ENCODE measurements around the gene TEX30. TPM values are rescaled to one million over a fixed set of nuclear protein-coding genes. Genes with fewer than 3 reads are reported as not detected.

The TEX30 gene
- total and polyA plus RNA-seq, 5 donors from 2014 or later = 8.4 to 29.5 (median 24.4) TPM

DNA sequence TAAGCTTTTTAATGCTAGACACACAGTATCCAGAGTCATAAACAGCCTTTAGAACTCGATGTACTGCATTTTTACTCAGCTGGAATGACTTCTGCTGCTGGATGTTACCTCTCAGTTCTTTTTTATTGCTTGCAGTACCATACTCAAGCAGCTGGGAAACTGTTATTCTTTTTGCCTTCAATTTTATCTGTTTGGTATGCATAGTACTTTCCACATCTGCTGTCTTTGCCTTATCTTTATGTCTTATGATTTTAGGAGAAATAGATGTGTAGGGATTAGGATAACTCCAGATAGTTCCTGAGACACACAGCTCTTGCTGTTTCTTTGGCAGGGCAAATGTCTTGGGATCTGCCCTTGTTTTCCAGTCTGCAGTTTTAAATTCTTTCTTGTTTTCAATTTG lies 31.5 kb downstream of the TEX30 start:
- ATAC-seq (ENCODE audit: low read depth in 2 of 2) (no peak), DNase-seq (no peak)
- Mint-ChIP-seq H3K9me3 (peaks cover 0 to 18% (median 9%) of the 10 kb centered on the region in 7 donors), H3K36me3 (no peaks in the 10 kb centered on the region), H3K27ac (no peak overlapping the region), H3K4me3 (no peak overlapping the region), H3K4me1 (peaks cover 0 to 16% (median under 1%) of the 10 kb centered on the region in 4 donors), H3K27me3 (peaks cover 31% of the 10 kb centered on the region)
- H3K27me3 ChIP-seq (ENCODE audit: control insufficient read depth, insufficient read depth, low read length) = peaks cover 27% of the 10 kb centered on the region
- no peaks in the 10 kb centered on the region for H3K4me1 ChIP-seq (ENCODE audit: control insufficient read depth, insufficient read depth, low read length, poor library complexity, severe bottlenecking)
- H3K27ac ChIP-seq (ENCODE audit: insufficient read depth, low read length, poor library complexity, severe bottlenecking) = no peak overlapping the region
- H3K9me3 ChIP-seq (ENCODE audit: control insufficient read depth in 2 of 2, low read length in 2 of 2) = no peaks in the 10 kb centered on the region
- no peak overlapping the region for H3K4me3 ChIP-seq (ENCODE audit: low read depth, low read length)
- no peaks in the 10 kb centered on the region for H3K36me3 ChIP-seq (ENCODE audit: control insufficient read depth, insufficient read depth, low read length)

DNA sequence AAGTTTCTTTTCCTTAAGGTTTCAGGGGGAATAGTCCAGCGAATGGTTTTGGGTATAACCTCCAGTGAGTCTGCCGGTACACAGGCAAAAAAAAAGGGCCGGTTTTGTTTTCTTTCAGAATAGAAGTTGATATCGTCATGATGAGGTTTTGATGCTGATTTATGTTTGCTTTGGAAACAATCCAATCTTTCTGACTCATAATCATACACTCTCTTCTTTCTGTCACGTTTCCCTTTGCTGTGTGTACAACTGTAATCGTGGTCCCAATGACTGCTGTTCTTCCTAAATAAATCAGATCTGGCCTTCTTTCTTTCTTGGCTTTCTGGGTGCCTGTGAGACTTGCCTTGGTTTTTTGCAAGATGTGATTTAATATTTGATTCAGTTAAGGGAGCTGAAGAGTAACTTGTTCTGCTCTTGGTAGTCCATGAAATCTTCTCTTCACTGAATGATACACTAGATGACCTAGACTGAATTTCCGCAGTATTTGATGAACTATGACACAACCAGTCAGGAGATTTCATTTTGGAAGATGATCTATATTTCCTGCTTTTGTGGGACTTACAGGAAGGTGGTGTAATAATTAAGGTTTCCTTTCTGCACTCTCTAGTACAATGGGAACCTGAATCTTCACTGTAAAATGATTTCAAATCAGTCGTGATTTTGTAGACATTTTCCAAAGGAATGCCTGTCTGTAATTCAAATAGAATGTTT lies 43.9 kb downstream of the TEX30 start:
- DNase-seq (no peak), ATAC-seq (ENCODE audit: low read depth in 2 of 2) (no peak)
- Mint-ChIP-seq H3K4me1 (no peaks in the 10 kb centered on the region), H3K27ac (no peak overlapping the region), H3K9me3 (peaks cover 0 to 3% (median 0%) of the 10 kb centered on the region in 7 donors), H3K4me3 (no peak overlapping the region), H3K27me3 (peaks cover 25% of the 10 kb centered on the region), H3K36me3 (no peaks in the 10 kb centered on the region)
- Histone ChIP-seq H3K4me3 (ENCODE audit: low read depth, low read length) (no peak overlapping the region), H3K27me3 (ENCODE audit: control insufficient read depth, insufficient read depth, low read length) (peaks cover 11% of the 10 kb centered on the region), H3K36me3 (ENCODE audit: control insufficient read depth, insufficient read depth, low read length) (no peaks in the 10 kb centered on the region), H3K9me3 (ENCODE audit: control insufficient read depth in 2 of 2, low read length in 2 of 2) (no peaks in the 10 kb centered on the region), H3K27ac (ENCODE audit: insufficient read depth, low read length, poor library complexity, severe bottlenecking) (no peak overlapping the region), H3K4me1 (ENCODE audit: control insufficient read depth, insufficient read depth, low read length, poor library complexity, severe bottlenecking) (no peaks in the 10 kb centered on the region)

DNA sequence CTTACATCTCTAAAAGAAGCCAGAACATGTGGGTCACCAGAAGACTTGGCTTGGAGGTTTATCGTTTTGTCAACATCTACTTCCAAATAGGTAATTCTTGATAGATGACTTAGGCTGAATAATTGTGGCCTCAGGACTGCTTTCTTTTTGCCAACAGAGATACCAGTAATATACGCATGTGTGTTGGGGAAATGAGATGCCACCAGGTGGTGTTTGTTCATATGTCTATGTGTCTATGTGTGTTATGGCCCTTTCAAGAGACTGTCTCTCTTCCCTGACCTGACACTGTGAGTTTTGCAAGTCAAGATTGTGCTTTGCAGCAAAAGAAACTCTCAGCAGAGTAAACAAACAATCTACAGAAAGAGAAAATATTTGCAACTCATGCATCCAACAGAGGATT lies 47.2 kb downstream of the TEX30 start:
- no peak overlapping the region for H3K27ac ChIP-seq (ENCODE audit: insufficient read depth, low read length, poor library complexity, severe bottlenecking)
- H3K27me3 ChIP-seq (ENCODE audit: control insufficient read depth, insufficient read depth, low read length) = peaks cover 4% of the 10 kb centered on the region
- H3K4me3 ChIP-seq (ENCODE audit: low read depth, low read length) = no peak overlapping the region
- no peaks in the 10 kb centered on the region for H3K9me3 ChIP-seq (ENCODE audit: control insufficient read depth in 2 of 2, low read length in 2 of 2)
- H3K36me3 ChIP-seq (ENCODE audit: control insufficient read depth, insufficient read depth, low read length) = no peaks in the 10 kb centered on the region
- H3K4me1 ChIP-seq (ENCODE audit: control insufficient read depth, insufficient read depth, low read length, poor library complexity, severe bottlenecking) = no peaks in the 10 kb centered on the region
- H3K27ac Mint-ChIP-seq = no peak overlapping the region
- H3K4me1 Mint-ChIP-seq = no peaks in the 10 kb centered on the region
- ATAC-seq (ENCODE audit: low read depth in 2 of 2) (no peak), DNase-seq (peak in 1 of 3 donors; percentile 39)
- no peak overlapping the region for H3K4me3 Mint-ChIP-seq
- H3K27me3 Mint-ChIP-seq = peaks cover 19% of the 10 kb centered on the region
- H3K36me3 Mint-ChIP-seq = no peaks in the 10 kb centered on the region
- no peaks in the 10 kb centered on the region for H3K9me3 Mint-ChIP-seq

DNA sequence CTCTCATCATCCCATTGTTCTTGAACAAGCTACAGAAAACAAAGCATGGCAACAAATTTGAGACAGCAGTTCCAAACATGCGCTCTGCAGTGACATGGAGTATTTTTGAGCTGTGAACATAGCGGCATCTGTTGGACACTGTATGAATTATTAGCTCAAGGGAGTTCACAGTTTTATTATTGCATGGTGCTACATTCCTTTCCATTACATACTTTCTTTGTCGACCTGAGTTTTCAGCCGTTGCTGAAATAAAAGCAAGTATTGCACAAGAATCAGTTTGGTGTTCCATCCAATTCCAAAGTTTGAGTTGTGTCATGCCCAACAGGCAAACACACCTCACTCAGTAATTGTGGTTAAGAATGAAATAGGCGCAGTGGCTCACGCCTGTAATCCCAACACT lies 48.7 kb downstream of the TEX30 start:
- H3K27me3 Mint-ChIP-seq = peaks cover 22% of the 10 kb centered on the region

DNA sequence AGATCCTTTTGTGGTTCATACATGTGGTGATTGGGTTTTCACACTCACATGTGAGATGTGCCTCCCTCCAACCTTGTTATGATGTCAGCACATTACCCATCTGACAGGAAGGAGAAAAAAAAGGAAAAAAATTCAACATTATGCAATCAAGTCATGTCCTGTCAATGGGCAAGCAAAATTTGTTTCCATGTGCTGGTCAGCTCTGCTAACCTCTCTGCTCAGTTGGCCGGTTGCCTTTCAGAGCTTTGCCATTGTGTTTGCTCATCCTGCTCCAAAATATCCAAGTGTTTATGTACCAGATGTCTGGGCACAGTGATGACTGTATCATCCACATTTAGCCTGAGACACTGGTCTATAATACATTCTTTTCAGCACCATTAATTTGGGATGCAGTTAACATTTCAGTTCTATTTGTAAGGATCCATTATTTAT lies 51.8 kb downstream of the TEX30 start:
- no peaks in the 10 kb centered on the region for H3K27me3 ChIP-seq (ENCODE audit: control insufficient read depth, insufficient read depth, low read length)
- H3K27ac ChIP-seq (ENCODE audit: insufficient read depth, low read length, poor library complexity, severe bottlenecking) = no peak overlapping the region
- no peaks in the 10 kb centered on the region for H3K4me1 ChIP-seq (ENCODE audit: control insufficient read depth, insufficient read depth, low read length, poor library complexity, severe bottlenecking)
- Mint-ChIP-seq H3K4me3 (no peak overlapping the region), H3K36me3 (no peaks in the 10 kb centered on the region), H3K4me1 (no peaks in the 10 kb centered on the region), H3K9me3 (no peaks in the 10 kb centered on the region), H3K27me3 (peaks cover 19% of the 10 kb centered on the region), H3K27ac (no peak overlapping the region)
- H3K9me3 ChIP-seq (ENCODE audit: control insufficient read depth in 2 of 2, low read length in 2 of 2) = no peaks in the 10 kb centered on the region
- DNase-seq (no peak), ATAC-seq (ENCODE audit: low read depth in 2 of 2) (no peak)
- no peak overlapping the region for H3K4me3 ChIP-seq (ENCODE audit: low read depth, low read length)
- no peaks in the 10 kb centered on the region for H3K36me3 ChIP-seq (ENCODE audit: control insufficient read depth, insufficient read depth, low read length)

More for the DNA sequence above, 48.7 kb downstream of the TEX30 start:
- H3K9me3 Mint-ChIP-seq = no peaks in the 10 kb centered on the region
- no peak overlapping the region for H3K4me3 Mint-ChIP-seq
- H3K4me1 Mint-ChIP-seq = no peaks in the 10 kb centered on the region
- Histone ChIP-seq H3K27ac (ENCODE audit: insufficient read depth, low read length, poor library complexity, severe bottlenecking) (no peak overlapping the region), H3K27me3 (ENCODE audit: control insufficient read depth, insufficient read depth, low read length) (peaks cover 2% of the 10 kb centered on the region), H3K4me3 (ENCODE audit: low read depth, low read length) (no peak overlapping the region), H3K9me3 (ENCODE audit: control insufficient read depth in 2 of 2, low read length in 2 of 2) (no peaks in the 10 kb centered on the region), H3K36me3 (ENCODE audit: control insufficient read depth, insufficient read depth, low read length) (no peaks in the 10 kb centered on the region), H3K4me1 (ENCODE audit: control insufficient read depth, insufficient read depth, low read length, poor library complexity, severe bottlenecking) (no peaks in the 10 kb centered on the region)
- H3K27ac Mint-ChIP-seq = peak overlapping the region in 1 of 3 donors; percentile 8
- DNase-seq (peak in 2 of 3 donors; percentile 8 to 27), ATAC-seq (ENCODE audit: low read depth in 2 of 2) (no peak)
- H3K36me3 Mint-ChIP-seq = no peaks in the 10 kb centered on the region

DNA sequence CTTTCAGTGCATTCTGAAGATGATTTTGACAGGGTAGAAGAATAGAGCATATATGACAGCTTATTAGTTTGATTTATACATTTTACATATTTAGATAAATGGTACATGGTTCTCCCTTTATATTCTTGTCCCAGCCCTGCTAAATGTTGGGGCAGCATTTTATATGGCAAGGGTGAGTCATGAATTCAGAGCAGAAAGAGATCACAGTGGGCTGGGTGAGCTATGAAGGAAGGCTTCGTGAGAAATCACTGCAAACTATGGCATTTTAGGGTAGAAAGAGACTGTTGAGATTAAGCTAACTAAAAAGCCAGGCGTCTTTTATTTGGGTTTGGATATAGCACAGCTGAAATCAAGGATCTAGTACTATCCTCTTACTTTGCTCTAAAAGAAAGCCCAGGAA lies 54.8 kb downstream of the TEX30 start:
- Mint-ChIP-seq H3K36me3 (no peaks in the 10 kb centered on the region), H3K27ac (no peak overlapping the region), H3K9me3 (no peaks in the 10 kb centered on the region), H3K27me3 (peaks cover 15% of the 10 kb centered on the region), H3K4me3 (no peak overlapping the region), H3K4me1 (peaks cover 0 to 6% (median 0%) of the 10 kb centered on the region in 4 donors)
- H3K36me3 ChIP-seq (ENCODE audit: control insufficient read depth, insufficient read depth, low read length) = no peaks in the 10 kb centered on the region
- H3K4me3 ChIP-seq (ENCODE audit: low read depth, low read length) = no peak overlapping the region
- no peak for ATAC-seq (ENCODE audit: low read depth in 2 of 2)
- no peaks in the 10 kb centered on the region for H3K9me3 ChIP-seq (ENCODE audit: control insufficient read depth in 2 of 2, low read length in 2 of 2)
- H3K4me1 ChIP-seq (ENCODE audit: control insufficient read depth, insufficient read depth, low read length, poor library complexity, severe bottlenecking) = no peaks in the 10 kb centered on the region
- H3K27ac ChIP-seq (ENCODE audit: insufficient read depth, low read length, poor library complexity, severe bottlenecking) = no peak overlapping the region
- DNase-seq = no peak
- peaks cover 2% of the 10 kb centered on the region for H3K27me3 ChIP-seq (ENCODE audit: control insufficient read depth, insufficient read depth, low read length)

Other genes with a start within 250 kb of the TEX30 start
- gene TPP2, start 176.8 kb downstream of the TEX30 start, total RNA-seq = 128 TPM
- 10 to 100 TPM; 59.1 to 75.8 (median 67.6) TPM for gene TPP2, start 176.8 kb downstream of the TEX30 start, polyA plus RNA-seq
- not detected for gene METTL21C, start 78.7 kb downstream of the TEX30 start, total RNA-seq
- not detected for gene METTL21C, start 78.7 kb downstream of the TEX30 start, polyA plus RNA-seq
- 0.64 TPM for gene POGLUT2, start 25.2 kb upstream of the TEX30 start, total RNA-seq
- 1 to 10 TPM in 2 of 4 donors, under 1 TPM in 2; 0.20 to 1.2 (median 1.0) TPM for gene POGLUT2, start 25.2 kb upstream of the TEX30 start, polyA plus RNA-seq
- gene BIVM, start 25.3 kb upstream of the TEX30 start, total RNA-seq = 8.4 TPM
- 1 to 10 TPM; 6.1 to 8.1 (median 7.6) TPM for gene BIVM, start 25.3 kb upstream of the TEX30 start, polyA plus RNA-seq
- gene ERCC5, start 72.2 kb upstream of the TEX30 start, total RNA-seq = 104 TPM
- gene ERCC5, start 72.2 kb upstream of the TEX30 start, polyA plus RNA-seq = 10 to 100 TPM; 44.3 to 55.6 (median 49.0) TPM

All from CD4-positive, CD25-positive, alpha-beta regulatory T cell (primary cell).